Stomach (tissue), 4 donors: ENCODE results near the gene POTEJ.
"Not testable (repeated sequence)": the region's sequence is repeated elsewhere in the genome, so short reads cannot be mapped to it uniquely, and the experiment has no call there.

Experiments used
- CTCF ChIP-seq, 7 experiments: fragments of 450-650 bp in 4 of 7; fragments of 200-600 bp in 3 of 7; sonication (generic) in 3 of 7; IDR thresholded peaks; one replicate each; pipeline ENCODE4 v1.5.1; 2016 to 2019; ENCODE audit warnings: antibody characterized with exemption in 7 of 7, control low read depth in 2 of 7, mild to moderate bottlenecking in 1 of 7
- EP300 ChIP-seq: sonication (generic); formaldehyde crosslinking; IDR thresholded peaks from one replicate; pipeline ENCODE4 v1.6.1; 2017; ENCODE audit warnings: antibody characterized with exemption
- POLR2A ChIP-seq, 4 donors: fragments of 450-650 bp; IDR thresholded peaks; one replicate each; pipeline ENCODE4 v1.6.1; 2016; ENCODE audit warnings: antibody characterized with exemption in 4 of 4, control low read depth in 2 of 4, mild to moderate bottlenecking in 1 of 4, moderate library complexity in 1 of 4
- POLR2AphosphoS5 ChIP-seq, 3 donors: sonication (generic); formaldehyde crosslinking; IDR thresholded peaks; one replicate each; pipeline ENCODE4 v1.6.1; 2016; ENCODE audit warnings: antibody characterized with exemption in 3 of 3

- not testable (repeated sequence) for TF ChIP-seq POLR2AphosphoS5 (IDR thresholded peaks at IDR 0.05); POLR2A (IDR thresholded peaks at IDR 0.05); CTCF (IDR thresholded peaks at IDR 0.05); EP300
Measured at GRCh38 chr2:130588688-130589458, 22.4 kb upstream of the POTEJ start.
